Hematopoietic multipotent progenitor cell treated with erythropoietin and hydrocortisone succinate and interleukin-3 and kit ligand, for 8 days (in vitro differentiated cells): ENCODE measurements around the gene EFNA5.
"Not testable (repeated sequence)": the region's sequence is repeated elsewhere in the genome, so short reads cannot be mapped to it uniquely, and the experiment has no call there.

Source experiments
- DNase-seq: peaks from one replicate; pipeline ENCODE4 v3.0.0-alpha.2; 2015

EFNA5 gene

GRCh38 chr5:107476783-107477182 is 194.0 kb downstream of the EFNA5 start:
- DNase-seq, result no peak

- DNase-seq, result no peak
These were observed 195.8 kb downstream of the EFNA5 start for GRCh38 chr5:107474716-107475489.

- no peak for DNase-seq
These were observed 196.4 kb downstream of the EFNA5 start for GRCh38 chr5:107474361-107474715.

- no peak for DNase-seq
These were observed 198.1 kb downstream of the EFNA5 start for GRCh38 chr5:107472620-107473064.

GRCh38 chr5:107470295-107470582 is 200.5 kb downstream of the EFNA5 start:
- DNase-seq, result no peak

- DNase-seq, result no peak
These were observed 201.0 kb downstream of the EFNA5 start for GRCh38 chr5:107469485-107470294.

- no peak for DNase-seq
These were observed 201.7 kb downstream of the EFNA5 start for GRCh38 chr5:107469064-107469463.

GRCh38 chr5:107468276-107468675 is 202.5 kb downstream of the EFNA5 start:
- no peak for DNase-seq

- no peak for DNase-seq
These were observed 203.4 kb downstream of the EFNA5 start for GRCh38 chr5:107467137-107467932.

- peak; percentile 16 for DNase-seq
These were observed 204.4 kb downstream of the EFNA5 start for GRCh38 chr5:107466233-107466769.

GRCh38 chr5:107464876-107465275 is 205.9 kb downstream of the EFNA5 start:
- DNase-seq, result no peak

GRCh38 chr5:107464416-107464815 is 206.3 kb downstream of the EFNA5 start:
- no peak for DNase-seq

GRCh38 chr5:107463731-107464130 is 207.0 kb downstream of the EFNA5 start:
- no peak for DNase-seq

GRCh38 chr5:107461770-107462169 is 209.0 kb downstream of the EFNA5 start:
- DNase-seq, result no peak

- DNase-seq, result no peak
These were observed 209.9 kb downstream of the EFNA5 start for GRCh38 chr5:107460789-107461188.

GRCh38 chr5:107459605-107460004 is 211.1 kb downstream of the EFNA5 start:
- DNase-seq, result no peak

- DNase-seq, result no peak
These were observed 212.4 kb downstream of the EFNA5 start for GRCh38 chr5:107458322-107458721.

GRCh38 chr5:107457881-107458280 is 212.9 kb downstream of the EFNA5 start:
- no peak for DNase-seq

GRCh38 chr5:107457138-107457537 is 213.6 kb downstream of the EFNA5 start:
- DNase-seq, result no peak

GRCh38 chr5:107456281-107456715 is 214.4 kb downstream of the EFNA5 start:
- no peak for DNase-seq

- no peak for DNase-seq
These were observed 215.6 kb downstream of the EFNA5 start for GRCh38 chr5:107455111-107455544.

- DNase-seq, result not testable (repeated sequence)
These were observed 218.9 kb downstream of the EFNA5 start for GRCh38 chr5:107451827-107452226.

GRCh38 chr5:107451028-107451427 is 219.7 kb downstream of the EFNA5 start:
- no peak for DNase-seq
